Measurements from ENCODE around the gene CCDC88A.
"Not testable (repeated sequence)": the region's sequence is repeated elsewhere in the genome, so short reads cannot be mapped to it uniquely, and the experiment has no call there.

Gene CCDC88A

GRCh38 chr2:55301277-55301676 lies 118.4 kb downstream of the CCDC88A start:
- DNase-seq = no peak

- no peak for DNase-seq
Observed at GRCh38 chr2:55296393-55296792, 123.3 kb downstream of the CCDC88A start.

GRCh38 chr2:55283083-55283482 lies 136.6 kb downstream of the CCDC88A start:
- no peak for DNase-seq

DNA sequence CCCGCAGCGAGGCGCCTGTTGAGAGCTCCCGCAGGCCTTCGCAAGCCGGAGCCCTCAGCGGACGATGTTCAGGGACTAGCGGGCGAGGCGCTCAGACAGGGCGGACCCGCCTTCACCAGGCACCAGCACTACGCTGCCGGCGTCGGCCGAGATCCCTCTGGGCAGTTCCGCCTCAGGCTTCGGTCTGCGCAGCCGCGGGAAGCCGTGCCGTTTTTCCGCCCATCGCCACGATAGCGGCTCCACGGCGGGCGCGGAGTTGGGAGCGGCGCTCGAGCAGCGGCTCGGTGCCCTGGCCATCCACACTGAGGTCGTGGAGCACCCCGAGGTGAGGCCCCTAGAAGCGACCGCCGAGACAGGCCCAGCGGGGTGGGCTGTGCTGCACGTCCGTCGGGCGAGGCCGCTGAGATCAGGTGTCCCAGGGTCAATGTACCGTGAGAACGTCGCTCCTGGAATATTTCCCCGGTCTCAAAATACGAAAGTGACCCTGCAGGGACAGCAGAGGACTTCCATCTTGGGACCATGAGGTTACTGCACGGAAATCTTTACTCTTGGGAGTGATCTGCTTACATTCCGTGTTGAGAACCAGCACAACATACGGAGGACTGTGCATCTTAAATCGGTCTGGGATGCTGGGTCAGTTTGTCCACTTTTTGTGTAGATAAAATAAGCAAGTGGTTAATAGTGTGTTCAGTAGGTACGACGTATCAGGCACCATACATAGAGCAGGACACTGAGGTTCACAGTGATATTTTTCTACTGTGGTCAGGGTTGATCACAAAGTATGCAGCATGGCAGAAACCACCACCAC lies 137.3 kb downstream of the CCDC88A start:
- DNase-seq = no peak

GRCh38 chr2:55280851-55281546 lies 138.7 kb downstream of the CCDC88A start:
- not testable (repeated sequence) for DNase-seq

DNA sequence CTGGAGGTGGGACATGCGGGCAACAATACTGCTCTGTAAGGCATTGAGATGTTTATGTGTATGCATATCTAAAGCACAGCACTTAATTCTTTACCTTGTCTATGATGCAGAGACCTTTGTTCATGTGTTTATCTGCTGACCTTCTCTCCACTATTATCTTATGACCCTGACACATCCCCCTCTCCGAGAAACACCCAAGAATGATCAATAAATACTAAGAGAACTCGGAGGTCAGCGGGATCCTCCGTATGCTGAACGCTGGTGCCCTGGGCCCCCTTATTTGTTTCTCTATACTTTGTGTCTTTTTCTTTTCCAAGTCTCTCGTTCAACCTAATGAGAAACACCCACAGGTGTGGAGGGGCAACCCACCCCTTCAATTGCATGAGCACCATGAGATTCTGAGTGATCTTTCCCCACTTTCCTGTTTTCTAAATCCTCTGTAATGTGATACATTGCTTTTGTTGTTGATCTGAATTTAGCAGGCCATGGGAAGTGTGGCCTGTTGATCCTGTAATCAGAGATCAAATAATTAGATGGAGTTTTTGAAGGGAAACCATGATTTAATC lies 139.7 kb downstream of the CCDC88A start:
- DNase-seq = not testable (repeated sequence)

- not testable (repeated sequence) for DNase-seq
Observed at GRCh38 chr2:55279214-55279835, 140.3 kb downstream of the CCDC88A start.

- no peak for DNase-seq
Observed at GRCh38 chr2:55277310-55277709, 142.3 kb downstream of the CCDC88A start.

GRCh38 chr2:55274346-55274745 lies 145.3 kb downstream of the CCDC88A start:
- not testable (repeated sequence) for DNase-seq

DNA sequence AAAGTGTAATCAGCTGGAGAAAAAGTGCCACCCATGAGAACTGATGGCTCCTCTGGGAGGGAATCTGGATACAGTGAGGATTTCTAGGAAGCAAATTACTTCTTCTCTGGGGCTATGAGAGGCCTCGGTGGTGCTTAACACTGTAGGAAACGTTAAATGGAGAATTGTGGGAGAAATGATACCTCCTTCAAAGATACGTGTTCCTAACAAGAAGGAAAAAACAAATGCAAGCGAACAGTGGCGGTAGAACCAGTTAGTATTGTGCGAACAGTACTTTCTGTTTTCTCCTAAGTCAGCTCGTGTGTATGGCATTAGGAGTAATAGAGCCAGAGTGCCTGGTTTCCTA lies 150.0 kb downstream of the CCDC88A start:
- DNase-seq = no peak

DNA sequence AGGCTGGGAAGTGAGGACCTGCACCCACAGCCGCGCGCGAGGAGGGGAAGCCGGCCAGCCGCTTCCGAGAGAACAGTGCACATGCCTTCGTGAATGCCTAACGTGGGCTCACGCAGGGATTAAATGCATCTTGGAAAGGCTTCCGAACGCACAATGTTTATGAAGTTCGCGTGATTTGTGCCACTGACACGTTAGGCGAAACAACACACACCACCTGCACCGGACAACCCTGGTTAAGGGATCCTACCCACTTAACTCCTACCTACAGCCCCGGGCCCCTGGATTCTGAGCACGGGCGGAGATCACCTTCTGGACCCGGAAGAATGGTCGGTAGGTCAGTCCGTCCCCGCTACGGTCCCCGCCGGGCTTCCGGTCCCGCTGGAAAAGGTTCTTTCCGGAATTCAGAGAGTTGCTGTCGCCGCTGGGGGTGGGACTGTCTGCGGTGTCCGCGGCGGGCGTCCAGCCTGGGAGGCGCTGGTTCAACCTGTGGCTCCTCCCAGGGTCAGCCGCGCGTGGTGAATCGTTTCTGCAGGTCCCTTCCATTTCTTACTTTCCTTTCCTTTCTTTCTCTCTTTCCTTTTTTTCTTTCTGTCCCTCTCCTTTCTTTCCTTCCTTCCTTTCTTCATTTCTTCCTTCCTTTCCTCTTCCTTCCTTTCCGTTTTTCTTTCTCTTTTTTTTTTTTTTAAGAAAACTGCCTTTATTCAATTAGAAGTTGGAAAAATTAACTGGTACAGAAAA lies 150.6 kb downstream of the CCDC88A start, which contains the start of gene MTIF2:
MTIF2 (minus strand) TSS at position 325 of the 738 bp plus-strand sequence. CDS start 5,373 bp downstream, outside the sequence.
- peak; percentile 86 for DNase-seq

- no peak for DNase-seq
Observed at GRCh38 chr2:55268288-55268906, 151.3 kb downstream of the CCDC88A start.

DNA sequence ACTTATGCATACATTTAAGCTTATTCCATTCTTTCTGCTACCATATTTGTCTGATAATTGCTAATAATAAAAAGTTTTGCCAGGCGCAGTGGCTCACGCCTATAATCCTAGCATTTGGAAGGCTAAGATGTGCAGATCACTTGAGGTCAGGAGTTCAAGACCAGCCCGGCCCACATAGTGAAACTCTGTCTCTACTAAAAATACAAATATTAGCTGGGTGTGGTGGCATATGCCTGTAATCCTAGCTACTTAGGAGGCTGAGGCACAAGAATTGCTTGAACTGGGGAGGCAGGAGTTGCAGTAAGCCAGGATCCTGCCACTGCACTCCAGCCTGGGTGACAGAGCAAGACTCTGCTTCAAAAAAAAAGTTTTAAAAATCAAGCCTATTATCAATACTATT lies 160.1 kb downstream of the CCDC88A start:
- DNase-seq = not testable (repeated sequence)

GRCh38 chr2:55252832-55253231 lies 166.8 kb downstream of the CCDC88A start:
- no peak for DNase-seq

- no peak for DNase-seq
Observed at GRCh38 chr2:55247025-55247424, 172.6 kb downstream of the CCDC88A start.

- DNase-seq = no peak
Observed at GRCh38 chr2:55245411-55245810, 174.2 kb downstream of the CCDC88A start.

DNA sequence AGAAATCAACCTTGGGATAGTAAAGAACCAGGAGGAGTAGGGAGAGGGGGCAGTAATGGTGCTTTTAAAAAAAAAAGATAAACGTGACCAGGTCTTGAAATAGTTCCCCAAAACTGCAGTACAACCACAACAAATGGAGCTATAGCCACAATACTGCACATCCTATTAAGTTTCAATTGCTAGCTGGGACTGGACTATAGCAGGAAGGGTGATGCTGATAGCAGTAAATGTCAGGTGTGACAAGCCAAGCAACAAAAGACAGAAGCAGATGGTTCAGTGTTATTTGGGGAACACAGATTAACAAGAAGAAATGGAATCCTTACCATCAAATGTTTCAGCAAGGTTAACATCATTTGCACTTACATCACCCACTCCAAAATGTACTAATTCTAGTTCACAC lies 177.0 kb downstream of the CCDC88A start:
- DNase-seq = no peak

- DNase-seq = not testable (repeated sequence)
Observed at GRCh38 chr2:55241582-55241981, 178.1 kb downstream of the CCDC88A start.

DNA sequence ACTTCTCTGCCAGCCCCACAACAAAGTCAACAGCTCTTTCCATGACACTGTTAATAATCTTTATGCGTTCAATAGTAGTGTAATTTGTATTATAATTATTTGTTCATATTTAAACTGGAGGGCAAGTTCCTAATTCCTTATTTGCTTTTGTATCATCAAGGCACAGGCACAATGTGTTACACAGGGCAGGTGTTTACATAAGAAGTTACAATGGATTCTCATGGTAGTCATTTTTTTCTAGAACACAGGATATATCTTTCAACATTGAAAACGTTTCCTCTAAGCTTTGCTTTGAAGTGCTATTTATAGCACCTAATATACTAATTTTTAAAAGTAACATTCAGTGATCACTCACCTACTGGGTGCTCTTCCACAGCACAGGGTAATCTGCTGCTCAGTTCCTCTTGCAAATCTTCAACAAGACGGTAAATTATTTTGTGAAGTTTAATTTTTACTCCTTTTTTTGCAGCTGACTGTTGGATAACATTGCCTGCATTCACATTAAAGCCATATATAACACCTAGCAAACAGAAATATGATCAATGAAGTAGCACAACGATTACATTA lies 179.9 kb downstream of the CCDC88A start:
- DNase-seq = peak; percentile 25
